ENCODE results near the gene SEC61G. TPM values are rescaled to one million over a fixed set of nuclear protein-coding genes. Genes with fewer than 3 reads are reported as not detected.

The SEC61G gene
- total RNA-seq (2014; rRNA removed; shearing (Covaris generic)), result 151 and 202 TPM in 2 replicates

DNA sequence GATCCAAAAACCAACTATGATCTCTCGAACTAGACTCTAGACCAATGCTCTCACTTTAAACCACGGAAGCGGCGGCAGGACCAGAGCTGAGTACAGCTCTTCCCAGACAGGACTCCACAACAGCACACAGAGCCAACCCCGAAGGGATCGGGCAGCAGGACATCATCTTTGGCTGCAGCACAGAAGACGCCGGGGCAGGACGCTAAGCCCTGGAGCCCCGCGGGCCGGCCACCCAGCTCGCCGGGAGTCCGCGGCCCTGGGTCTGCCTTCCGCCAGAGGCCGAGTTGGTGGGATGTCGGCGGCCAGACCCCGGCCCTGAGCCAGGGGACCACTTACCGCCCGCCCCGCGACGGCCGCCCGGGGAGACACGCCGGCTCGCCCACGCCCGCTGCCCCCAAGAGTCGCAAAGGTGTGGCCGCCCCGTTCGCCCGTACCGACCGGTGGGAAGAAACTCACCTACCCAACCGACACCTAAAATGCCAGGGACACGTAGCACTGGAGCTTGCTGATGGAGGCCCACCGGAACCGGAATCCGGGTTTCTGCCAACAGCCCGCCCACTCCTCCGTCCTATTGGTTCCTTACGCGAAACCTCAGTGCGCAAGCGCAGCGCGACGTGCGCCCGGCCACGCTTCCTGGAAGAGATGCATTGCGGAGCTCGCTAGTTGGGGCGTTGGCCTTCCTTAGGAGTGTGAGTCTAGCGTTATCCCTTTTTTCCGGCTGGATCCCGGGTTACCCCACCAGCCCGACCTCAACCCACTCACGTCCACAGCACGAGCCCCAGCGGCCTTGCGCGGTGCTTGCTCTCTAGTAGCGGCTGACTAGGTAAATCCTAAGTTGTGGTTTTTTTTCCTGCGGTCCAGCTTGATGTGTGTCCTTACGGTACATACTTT is at the start of gene SEC61G:
SEC61G (minus strand) TSS at position 510 of the 891 bp plus-strand sequence. CDS start 1,623 bp downstream, outside the sequence.

Other genes with a start within 250 kb of the SEC61G start
- gene VSTM2A, start 216.8 kb downstream of the SEC61G start, total RNA-seq (2014; rRNA removed; shearing (Covaris generic)), result 0.88 and 1.5 TPM in 2 replicates